IPS-15b (cell line): Measurements from ENCODE around the gene TUBAL3.

Source experiments
- H3K27me3 ChIP-seq: one replicate; pipeline ENCODE4 v1.6.1; 2013; ENCODE audit warnings: low read length; ENCODE audit not compliant: control insufficient read depth, insufficient read depth
- H3K36me3 ChIP-seq: one replicate; pipeline ENCODE4 v1.6.1; 2013; ENCODE audit warnings: low read length; ENCODE audit not compliant: control insufficient read depth, insufficient read depth
- H3K4me1 ChIP-seq: one replicate; pipeline ENCODE4 v1.6.1; 2013; ENCODE audit warnings: mild to moderate bottlenecking, low read length; ENCODE audit not compliant: control insufficient read depth, insufficient read depth
- H3K4me3 ChIP-seq: one replicate; pipeline ENCODE4 v1.5.1; 2013; ENCODE audit warnings: low read depth, low read length
- H3K9ac ChIP-seq: one replicate; pipeline ENCODE4 v1.6.1; 2013; ENCODE audit warnings: low read depth, mild to moderate bottlenecking, low read length
- H3K9me3 ChIP-seq: one replicate; pipeline ENCODE4 v1.6.1; 2013; ENCODE audit warnings: mild to moderate bottlenecking, low read length; ENCODE audit not compliant: control insufficient read depth, insufficient read depth

TUBAL3 gene

GRCh38 chr10:5349362-5349761 lies 55.3 kb downstream of the TUBAL3 start:
- H3K9me3 ChIP-seq = no peaks in the 10 kb centered on the region
- H3K9ac ChIP-seq = no peak overlapping the region
- H3K4me3 ChIP-seq = no peak overlapping the region
- no peaks in the 10 kb centered on the region for H3K27me3 ChIP-seq
- no peaks in the 10 kb centered on the region for H3K4me1 ChIP-seq
- H3K36me3 ChIP-seq = no peaks in the 10 kb centered on the region

DNA sequence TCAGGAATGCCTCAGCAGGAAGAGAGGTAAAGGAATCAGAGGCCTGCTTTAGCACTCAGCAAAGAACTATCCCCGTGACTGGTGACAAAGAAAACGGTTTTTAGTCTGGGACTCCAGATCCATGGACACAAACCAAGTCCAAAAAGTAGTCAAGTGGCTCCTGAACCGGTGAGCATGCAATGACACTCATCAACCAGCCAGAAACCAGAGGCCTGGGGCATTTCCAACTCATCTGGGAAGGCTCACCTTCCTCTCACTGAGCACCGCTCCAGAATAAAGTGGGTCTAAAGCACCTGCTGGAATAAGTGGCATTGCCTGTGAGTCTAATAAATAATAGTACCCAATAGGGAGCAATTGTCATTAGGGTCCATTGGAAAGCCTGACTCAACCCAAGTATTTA lies 57.7 kb downstream of the TUBAL3 start:
- H3K9me3 ChIP-seq = no peaks in the 10 kb centered on the region
- no peak overlapping the region for H3K4me3 ChIP-seq
- H3K36me3 ChIP-seq = no peaks in the 10 kb centered on the region
- no peaks in the 10 kb centered on the region for H3K27me3 ChIP-seq
- no peaks in the 10 kb centered on the region for H3K4me1 ChIP-seq
- no peak overlapping the region for H3K9ac ChIP-seq

DNA sequence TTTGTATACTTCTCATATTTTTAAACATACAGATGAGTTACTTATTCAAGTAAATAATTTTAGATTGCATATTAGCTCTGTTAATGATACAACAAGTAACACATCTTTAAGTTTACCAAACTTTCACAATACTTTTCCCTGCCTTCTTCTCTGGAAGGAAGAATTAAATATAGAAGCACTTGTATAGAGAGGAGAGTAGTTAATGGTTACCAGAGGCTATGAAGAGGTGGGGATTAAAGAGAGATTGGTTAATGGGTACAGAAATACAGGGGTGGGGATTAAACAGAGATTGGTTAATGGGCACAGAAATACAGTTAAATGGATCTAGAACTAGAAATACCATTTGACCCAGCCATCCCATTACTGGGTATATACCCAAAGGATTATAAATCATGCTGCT lies 59.9 kb downstream of the TUBAL3 start:
- H3K36me3 ChIP-seq = no peaks in the 10 kb centered on the region
- no peaks in the 10 kb centered on the region for H3K9me3 ChIP-seq
- no peak overlapping the region for H3K9ac ChIP-seq
- H3K4me1 ChIP-seq = no peaks in the 10 kb centered on the region
- H3K27me3 ChIP-seq = no peaks in the 10 kb centered on the region
- H3K4me3 ChIP-seq = no peak overlapping the region

- Histone ChIP-seq H3K36me3 (no peaks in the 10 kb centered on the region), H3K9ac (no peak overlapping the region), H3K4me1 (no peaks in the 10 kb centered on the region), H3K4me3 (no peak overlapping the region), H3K9me3 (no peaks in the 10 kb centered on the region), H3K27me3 (no peaks in the 10 kb centered on the region)
Observed at GRCh38 chr10:5343979-5344378, 60.6 kb downstream of the TUBAL3 start.

- Histone ChIP-seq H3K36me3 (no peaks in the 10 kb centered on the region), H3K4me3 (no peak overlapping the region), H3K9ac (no peak overlapping the region), H3K27me3 (no peaks in the 10 kb centered on the region), H3K4me1 (no peaks in the 10 kb centered on the region), H3K9me3 (no peaks in the 10 kb centered on the region)
Observed at GRCh38 chr10:5343561-5343960, 61.1 kb downstream of the TUBAL3 start.
